DND-41 (cell line): ENCODE data around the gene HSCB.

Experiments used
- EZH2 ChIP-seq: IDR thresholded peaks from 3 replicates; pipeline ENCODE4 v1.6.1; 2012; ENCODE audit warnings: borderline replicate concordance, low read depth, mild to moderate bottlenecking, moderate library complexity, low read length, inconsistent platforms; ENCODE audit not compliant: severe bottlenecking
- TF ChIP-seq, protein P1 (sequence below): IDR thresholded peaks from 2 replicates; pipeline ENCODE4 v1.5.1; 2012; ENCODE audit warnings: borderline replicate concordance, low read length, moderate library complexity, mild to moderate bottlenecking; ENCODE audit not compliant: poor library complexity, severe bottlenecking; ENCODE audit errors: extremely low read depth

DNA sequence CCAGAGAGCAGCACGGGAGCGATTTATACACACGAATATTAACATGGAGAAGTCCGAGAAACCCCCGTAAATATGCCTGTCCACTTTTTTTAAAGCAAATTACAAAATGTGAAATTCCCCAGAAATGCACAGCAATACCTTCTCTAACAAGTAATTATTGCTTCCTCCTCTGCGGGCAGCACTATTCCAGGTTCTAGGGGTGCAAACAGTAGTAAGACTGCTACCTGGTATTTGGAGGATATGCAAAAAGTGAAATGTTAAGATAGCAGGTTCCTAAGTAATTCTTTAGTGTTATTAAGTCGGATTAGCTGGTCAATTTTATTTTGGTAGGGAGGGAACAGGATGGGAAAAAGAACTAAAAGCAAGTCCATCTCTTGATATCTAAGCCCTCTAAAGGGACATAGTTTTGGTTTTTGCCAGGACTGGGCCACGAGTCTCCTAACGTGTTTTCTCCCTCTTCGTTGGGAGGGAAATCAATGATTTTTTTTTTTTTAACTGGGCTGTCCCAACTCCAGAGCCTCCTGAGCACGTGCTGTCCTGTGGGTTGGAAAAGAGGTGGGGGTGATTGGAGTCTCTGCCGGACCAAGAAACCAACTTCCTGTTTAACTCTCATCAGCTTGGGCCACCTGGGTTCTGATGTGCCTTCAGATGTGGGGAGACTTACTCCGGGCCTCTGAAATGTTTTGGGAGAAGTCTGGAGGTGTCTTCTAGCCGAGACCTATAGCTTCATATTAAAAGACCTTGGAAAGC, 60.2 kb downstream of the HSCB start:
- TF ChIP-seq, protein P1, sequence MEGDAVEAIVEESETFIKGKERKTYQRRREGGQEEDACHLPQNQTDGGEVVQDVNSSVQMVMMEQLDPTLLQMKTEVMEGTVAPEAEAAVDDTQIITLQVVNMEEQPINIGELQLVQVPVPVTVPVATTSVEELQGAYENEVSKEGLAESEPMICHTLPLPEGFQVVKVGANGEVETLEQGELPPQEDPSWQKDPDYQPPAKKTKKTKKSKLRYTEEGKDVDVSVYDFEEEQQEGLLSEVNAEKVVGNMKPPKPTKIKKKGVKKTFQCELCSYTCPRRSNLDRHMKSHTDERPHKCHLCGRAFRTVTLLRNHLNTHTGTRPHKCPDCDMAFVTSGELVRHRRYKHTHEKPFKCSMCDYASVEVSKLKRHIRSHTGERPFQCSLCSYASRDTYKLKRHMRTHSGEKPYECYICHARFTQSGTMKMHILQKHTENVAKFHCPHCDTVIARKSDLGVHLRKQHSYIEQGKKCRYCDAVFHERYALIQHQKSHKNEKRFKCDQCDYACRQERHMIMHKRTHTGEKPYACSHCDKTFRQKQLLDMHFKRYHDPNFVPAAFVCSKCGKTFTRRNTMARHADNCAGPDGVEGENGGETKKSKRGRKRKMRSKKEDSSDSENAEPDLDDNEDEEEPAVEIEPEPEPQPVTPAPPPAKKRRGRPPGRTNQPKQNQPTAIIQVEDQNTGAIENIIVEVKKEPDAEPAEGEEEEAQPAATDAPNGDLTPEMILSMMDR, result no peak
- no peak for TF ChIP-seq EZH2
